Fibroblast of skin of left quadriceps (primary cell): ENCODE results near the gene SLC27A2.
"Not testable (repeated sequence)": the region's sequence is repeated elsewhere in the genome, so short reads cannot be mapped to it uniquely, and the experiment has no call there.

Experiments used
- DNase-seq, 2 experiments: peaks; one replicate each; pipeline ENCODE4 v3.0.0-alpha.2; 2013; ENCODE audit warnings: low read depth in 2 of 2

Gene SLC27A2

DNA sequence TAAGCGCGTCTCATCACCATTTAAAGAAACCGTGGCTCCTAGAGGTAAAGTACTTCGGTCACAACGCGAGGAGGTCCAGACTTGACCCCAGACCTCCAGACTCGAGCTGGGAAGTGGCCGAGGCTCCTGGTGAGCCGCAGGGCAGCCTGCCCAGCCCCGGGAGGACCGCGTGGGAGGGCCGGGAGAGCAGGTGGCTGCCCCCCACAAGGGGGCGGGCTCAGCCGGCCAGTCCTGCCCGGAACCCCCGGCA is at the start of gene SLC27A2:
TSS of gene SLC27A2 (plus strand) at position 228 of the 250 bp plus-strand sequence. CDS start 232 bp downstream, outside the sequence.
- DNase-seq: no peak

DNA sequence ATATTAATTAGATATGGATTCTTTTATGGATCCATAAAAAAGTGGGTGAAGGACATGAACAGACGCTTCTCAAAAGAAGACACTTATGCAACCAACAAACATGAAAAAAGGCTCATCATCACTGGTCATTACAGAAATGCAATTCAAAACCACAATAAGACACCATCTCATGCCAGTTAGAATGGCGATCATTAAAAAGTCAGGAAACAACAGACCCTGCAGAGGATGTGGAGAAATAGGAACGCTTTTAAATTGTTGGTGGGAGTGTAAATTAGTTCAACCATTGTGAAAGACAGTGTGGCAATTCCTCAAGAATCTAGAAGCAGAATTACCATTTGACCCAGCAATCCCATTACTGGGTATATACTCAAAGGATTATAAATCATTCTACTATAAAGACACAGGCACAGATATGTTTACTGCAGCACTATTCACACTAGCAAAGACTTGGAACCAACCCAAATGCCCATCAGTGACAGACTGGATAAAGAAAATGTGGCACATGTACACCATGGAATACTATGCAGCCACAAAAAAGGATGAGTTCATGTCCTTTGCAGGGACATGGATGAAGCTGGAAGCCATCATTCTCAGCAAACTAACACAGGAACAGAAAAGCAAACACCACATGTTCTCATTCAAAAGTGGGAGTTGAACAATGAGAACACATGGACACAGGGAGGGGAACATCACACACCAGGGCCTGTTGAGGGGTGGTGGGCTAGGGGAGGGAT is 49.6 kb upstream of the SLC27A2 start:
- DNase-seq: not testable (repeated sequence)

DNA sequence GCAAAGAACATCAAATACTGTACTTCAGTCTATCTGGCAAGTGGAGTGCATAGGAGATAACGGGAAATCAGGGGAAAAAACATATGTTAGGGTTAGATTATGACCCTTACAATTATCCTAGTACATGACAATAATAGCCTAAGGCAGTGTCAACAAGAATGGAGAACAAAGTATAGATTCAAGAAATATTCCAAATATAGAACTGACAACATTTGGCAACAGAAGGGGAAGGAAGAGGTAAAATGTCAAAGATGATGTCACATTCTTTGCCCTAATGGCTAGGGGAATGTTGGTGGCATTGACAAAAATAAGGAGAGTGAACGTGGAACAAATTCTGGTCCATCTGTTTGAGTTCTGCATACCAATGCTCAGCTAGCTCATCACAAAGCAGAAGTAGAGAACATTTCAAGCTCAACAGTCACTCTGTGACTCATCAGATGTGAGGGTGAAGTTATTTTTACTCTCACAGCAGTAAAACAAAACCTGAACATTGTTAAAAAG is 47.4 kb upstream of the SLC27A2 start:
- no peak for DNase-seq

DNA sequence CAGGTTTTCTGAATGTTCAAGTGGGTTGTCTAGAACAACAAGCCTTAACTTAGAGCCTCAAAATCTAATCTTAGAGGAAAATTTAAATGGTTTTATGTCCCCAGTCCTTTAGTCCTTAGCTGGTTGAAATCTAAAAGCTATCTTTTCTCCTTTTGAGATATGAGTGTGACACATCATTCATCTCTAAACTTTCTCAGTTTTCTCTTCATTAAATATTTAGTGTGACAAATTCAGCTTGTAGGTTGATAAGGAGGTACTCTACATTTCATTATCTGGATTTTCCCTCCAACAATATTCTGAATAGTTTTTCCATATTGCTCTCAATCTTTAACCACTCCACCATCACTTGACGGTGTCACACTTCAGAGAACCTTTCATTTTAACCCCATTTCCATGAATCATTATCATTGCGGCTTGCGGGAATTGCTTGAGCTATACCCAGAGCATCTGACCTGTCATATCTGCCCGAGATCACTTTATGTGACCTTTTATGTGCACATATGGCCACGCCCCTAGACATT is 46.9 kb upstream of the SLC27A2 start:
- no peak for DNase-seq

DNA sequence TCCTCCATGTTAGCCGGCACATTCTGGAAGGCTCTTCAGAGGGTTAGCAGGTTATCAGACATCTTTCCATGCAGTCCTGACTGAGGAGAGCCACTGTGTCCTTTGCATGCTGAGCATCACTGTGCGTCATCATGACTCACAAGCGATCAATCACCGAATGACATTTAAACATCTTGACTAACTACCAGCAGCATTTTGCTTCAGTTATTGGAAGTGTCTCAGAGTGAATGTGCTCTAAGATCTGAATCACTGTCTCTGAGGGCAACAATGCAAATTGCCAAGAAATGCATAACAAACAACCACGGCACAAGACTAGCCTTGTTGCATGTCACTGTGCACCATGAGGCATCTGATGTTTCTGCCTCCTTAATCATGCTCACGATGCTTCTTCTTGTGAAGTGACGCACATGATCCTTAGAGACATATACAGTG is 44.6 kb upstream of the SLC27A2 start:
- DNase-seq: peak; percentile 85 to 87

DNA sequence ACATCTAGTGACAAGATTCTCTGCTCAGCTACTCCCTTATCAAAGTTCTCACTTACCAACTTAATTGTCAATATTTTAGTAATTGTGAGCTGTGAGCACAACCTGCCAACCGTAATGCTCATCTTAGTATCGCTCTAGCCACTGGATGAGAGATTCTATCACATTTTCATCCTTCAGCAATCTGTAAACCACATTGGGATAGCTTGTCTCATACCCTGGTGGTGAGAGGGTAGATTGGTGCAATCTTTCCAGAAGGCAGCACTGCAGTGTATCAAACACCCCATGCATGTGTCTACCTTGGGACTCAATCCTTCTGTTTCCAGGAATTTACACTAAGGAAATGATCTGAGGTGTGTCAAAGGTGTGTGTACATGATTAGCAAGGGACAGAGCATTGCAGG is 44.1 kb upstream of the SLC27A2 start:
- DNase-seq: no peak

DNA sequence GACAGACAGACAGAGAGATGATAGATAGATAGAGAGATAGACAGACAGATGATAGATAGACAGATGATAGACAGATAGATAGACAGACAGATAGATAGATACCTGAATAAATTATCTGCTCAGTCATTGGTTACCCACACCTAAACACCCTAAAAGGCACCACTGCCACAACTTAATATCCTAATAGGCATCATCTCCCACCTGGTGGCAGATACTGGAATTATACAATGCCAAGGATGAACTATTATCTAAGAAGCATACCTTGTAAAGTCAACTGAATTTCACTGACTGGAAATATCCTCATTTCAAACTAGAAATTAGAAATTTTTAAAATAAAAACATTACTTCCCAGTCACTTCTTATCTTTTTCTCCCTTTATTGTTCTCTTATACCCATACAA is 43.6 kb upstream of the SLC27A2 start:
- DNase-seq: no peak

DNA sequence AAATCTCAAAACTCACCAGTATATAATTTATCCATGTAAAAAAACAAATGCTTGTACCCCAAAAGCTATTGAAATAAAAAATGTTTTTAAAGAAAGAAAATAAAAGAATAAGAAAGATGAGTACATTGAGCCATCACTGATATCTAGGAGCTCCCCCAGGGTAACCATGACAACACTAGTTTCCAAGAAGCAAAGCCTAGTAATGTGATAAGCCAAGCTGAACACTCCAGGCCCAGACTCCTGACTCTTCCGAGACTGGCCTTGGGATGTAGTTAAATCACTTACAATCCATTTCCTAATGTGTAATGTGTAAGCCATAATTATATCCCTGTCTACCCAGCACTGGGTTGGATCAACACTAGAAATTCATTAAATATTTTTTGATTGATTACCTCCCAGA is 41.9 kb upstream of the SLC27A2 start:
- no peak for DNase-seq

DNA sequence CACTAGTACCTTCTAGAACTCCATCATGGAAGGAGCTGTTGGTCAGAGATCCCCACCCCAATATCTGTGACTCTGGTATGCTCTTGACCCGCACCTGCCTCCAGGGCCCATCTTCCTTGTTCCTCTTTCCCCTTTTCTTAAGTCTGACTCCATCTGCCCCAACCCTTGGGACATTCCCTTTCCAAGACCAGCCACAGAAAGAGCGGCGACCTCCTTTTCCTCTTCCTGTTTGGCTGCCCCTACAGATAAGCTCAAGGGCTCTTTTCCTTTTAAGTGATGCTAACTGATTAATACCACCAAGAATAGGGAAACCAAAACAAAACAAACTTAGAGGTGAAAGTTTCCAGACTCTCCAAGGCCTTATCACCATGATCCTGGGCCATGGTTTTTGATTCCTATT is 41.0 kb upstream of the SLC27A2 start:
- no peak for DNase-seq

DNA sequence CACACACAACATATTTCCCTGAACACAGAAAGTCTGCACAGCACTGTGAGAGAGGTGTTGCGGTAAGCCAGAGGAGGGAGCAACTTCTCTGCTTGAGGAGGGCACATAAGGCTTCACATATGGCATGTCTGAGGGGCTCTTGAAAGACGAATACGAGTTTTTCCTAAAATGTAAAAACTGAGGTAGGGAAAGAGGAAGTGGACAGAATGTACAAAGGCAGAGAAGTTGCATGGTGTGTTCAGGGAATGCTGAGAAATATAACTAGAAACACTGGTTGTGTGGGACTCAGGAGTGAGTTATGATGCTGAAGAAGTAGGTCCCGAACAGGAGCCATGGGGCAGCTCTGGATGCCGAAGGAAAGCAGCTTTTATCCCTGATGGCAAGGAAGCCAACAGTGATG is 40.1 kb upstream of the SLC27A2 start:
- no peak for DNase-seq

DNA sequence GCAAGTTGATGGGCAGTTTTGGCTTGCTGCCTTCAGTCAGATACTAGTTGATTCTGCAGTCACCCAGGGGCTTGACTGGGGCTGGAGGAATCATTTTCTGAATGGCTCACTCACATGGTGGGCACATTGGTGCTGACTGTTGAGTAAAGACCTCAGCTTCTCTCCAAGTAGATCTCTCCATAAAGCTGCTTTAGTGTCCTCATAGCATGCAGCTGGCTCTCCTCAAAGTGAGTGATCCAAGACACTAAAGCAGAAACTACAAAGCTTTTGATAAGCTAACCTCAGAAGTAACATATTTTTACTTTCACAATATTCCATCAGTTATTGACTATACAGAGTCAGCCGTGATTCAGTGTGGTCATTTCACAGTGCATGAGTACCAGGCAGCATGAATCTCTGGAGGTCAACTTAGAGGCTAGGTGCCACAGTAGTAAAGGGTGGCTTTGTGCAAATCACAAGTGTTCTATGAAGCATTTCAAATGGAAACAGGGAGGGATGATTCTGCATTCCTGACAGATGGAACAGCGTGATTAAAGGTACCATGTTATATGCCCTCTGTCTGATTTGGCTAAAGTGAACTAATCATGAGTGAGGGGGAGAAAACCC is 38.6 kb upstream of the SLC27A2 start:
- no peak for DNase-seq

DNA sequence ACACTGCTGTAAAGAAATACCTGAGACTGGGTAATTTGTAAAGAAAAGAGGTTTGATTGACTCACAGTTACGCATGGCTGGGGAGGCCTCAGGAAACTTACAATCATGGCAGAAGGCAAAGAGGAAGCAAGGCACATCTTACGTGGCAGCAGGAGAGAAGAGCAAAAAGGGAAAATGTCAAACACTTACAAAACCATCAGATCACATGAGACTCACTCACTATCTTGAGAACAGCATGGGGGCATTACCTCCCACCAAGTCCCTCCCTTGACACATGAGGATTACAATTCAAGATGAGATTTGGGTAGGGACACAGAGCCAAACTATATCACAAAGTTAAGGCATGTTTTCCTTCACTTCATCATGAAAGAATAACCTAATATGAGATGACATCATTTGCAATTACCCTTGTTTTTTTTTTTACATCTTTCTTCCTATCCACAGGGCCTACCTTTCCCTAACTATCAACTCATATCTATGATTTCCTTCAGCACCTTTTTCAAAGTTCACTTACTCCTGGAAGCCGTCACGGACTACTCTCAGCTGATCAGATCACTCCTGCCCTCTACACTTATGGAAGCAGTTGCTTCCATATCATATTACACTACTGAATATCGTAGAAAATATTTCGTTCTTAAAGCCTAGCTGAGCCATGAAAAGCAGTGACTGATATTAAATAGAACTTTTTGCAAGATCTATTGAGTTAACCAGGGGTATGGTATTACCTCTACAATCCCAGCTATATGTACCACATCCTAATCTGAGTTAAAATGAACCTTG is 37.5 kb upstream of the SLC27A2 start:
- no peak for DNase-seq

DNA sequence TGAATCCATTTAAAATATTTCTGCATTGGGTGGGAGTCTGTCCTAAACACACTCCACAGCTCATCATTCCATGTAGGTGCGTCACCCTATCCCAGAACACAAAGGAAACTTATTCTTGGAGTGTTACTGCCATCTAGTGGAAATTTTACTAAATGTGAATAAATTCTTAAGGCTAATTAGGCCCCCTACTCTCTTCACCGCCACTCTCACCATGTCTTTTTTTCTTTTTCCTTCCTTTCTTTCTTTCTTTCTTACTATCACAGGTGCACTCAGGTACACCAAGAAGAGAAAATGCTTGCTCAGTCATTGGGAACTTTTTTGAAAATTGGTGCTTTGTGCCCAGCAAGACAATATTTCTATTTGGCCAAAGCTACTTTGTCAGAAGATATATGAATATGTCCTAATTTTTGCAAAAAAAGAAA is 36.5 kb upstream of the SLC27A2 start:
- peak; percentile 75 to 77 for DNase-seq

DNA sequence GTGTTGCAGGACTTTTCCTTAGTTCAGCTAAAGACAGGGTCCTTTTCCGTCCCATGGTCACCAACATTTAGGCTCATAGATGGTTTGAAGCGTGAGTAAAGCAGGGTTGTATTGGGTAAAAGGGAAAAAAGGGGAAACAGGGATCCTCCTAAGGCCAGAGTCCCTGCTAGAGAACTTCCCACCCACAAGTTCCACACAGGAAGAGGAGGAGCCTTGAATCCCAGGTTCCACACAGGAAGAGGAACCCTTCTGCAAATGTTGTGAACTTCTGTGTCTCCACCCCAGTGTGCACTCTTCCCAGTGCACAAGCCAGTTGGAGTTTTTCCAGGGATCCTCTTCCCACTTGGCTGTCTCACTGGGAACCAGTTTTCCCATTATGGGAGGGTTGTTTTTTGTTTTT is 35.4 kb upstream of the SLC27A2 start:
- no peak for DNase-seq

DNA sequence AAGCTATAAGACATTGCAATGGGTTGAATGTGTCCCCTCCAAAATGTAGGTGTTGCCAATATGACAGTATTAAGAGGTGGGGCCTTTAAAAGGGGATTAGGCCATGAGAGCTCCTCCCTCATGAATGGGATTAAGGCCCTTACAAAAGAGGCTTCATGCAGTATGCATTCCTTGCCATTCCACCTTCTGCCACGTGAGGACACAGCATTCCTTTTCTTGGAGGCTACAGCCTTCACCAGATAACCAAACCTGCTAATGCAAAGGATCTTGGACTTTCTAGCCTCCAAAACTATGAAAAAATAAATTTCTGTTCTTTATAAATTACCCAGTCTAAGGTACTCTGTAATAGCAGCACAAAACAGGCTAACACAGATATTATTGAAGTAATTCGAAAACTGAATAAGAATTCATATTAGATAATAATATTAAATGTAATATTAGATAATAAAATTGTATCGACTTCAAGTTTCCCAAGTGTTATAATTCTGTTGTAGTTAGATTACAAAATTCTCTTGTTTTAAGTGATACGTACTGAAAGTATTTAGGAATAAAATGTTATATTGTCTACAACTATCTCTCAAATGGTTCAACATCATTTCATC is 33.5 kb upstream of the SLC27A2 start:
- DNase-seq: peak; percentile 51 to 55

DNA sequence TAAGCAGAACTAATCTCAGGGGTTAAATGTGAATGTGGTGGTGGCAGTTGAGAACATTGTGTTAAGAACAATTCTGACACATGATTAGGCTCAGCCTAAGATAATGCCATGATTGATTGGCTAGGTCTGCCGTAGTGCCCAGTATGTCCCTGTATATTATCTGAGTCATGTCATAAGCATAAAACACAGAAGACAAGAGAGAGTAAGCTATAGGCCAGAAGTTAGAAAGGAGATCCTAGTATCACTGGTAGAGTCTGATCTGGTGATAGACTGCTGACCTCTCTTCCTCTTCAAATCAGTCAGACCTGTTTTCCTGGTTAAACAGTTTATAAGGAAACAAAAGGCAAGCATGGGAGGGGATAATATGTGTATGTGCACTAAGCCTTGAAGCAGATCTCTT is 32.9 kb upstream of the SLC27A2 start:
- no peak for DNase-seq

DNA sequence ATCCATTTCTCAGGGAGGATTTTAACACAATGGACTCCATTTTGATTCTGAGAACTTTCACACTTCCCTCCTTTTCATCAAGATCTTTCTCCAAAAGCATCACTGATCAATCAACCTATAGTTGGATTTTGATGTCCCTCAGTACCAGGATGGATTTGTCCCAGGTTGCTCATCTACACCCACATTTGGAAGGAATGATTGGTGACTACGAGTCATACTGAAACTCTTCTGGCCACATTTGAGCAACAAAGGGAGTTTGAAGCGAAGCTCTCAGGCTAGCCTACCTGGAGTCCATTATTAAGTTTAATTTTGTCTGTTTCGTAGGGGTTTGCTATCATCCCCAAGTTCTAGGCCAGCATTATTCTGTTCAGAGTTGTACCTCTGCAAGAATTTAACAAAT is 31.6 kb upstream of the SLC27A2 start:
- DNase-seq: no peak

DNA sequence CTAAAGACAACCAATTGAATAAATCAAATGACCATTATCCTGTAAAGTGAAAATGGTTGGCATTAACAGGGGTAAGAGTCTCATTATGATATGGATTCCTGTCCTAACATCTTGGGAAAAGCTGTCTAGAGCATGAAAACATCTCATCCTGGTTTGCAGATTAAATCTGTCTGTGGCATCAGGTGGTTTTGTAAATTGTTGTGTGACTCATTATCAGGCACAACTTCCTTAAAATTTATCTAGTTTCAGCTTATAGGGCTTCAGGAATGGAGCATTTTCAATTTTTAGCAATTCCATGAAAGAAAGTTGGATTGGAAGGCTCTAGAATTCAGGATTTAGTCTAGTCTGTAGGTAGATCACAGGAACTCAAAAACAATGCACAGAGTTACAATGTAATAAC is 31.1 kb upstream of the SLC27A2 start:
- DNase-seq: no peak

DNA sequence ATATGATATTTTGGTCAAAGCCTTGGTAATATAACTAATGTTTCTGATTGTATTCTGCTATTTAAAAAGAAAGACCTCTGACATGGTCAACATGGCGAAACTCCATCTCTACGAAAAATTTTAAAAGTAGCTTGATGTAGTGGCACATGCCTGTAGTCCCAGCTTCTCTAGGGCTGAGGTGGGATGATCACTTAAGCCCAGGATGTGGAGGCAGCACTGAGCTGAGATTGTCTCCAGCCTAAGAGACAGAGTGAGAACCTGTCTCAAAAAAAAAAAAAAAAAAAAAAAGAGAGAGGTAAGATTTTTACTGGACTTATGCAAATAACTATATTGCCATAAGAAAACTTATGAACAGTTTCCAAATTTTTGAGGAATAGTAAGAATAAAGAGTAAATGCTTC is 30.5 kb upstream of the SLC27A2 start:
- no peak for DNase-seq

DNA sequence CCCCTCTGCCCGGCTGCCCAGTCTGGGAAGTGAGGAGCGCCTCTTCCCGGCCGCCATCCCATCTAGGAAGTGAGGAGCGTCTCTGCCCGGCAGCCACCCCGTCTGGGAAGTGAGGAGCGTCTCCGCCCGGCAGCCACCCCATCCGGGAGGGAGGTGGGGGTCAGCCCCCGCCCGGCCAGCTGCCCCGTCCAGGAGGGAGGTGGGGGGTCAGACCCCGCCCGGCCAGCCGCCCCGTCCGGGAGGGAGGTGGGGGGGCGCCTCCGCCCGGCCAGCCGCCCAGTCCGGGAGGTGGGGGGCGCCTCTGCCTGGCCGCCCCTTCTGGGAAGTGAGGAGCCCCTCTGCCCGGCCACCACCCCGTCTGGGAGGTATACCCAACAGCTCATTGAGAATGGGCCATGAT is 23.8 kb upstream of the SLC27A2 start:
- not testable (repeated sequence) for DNase-seq

DNA sequence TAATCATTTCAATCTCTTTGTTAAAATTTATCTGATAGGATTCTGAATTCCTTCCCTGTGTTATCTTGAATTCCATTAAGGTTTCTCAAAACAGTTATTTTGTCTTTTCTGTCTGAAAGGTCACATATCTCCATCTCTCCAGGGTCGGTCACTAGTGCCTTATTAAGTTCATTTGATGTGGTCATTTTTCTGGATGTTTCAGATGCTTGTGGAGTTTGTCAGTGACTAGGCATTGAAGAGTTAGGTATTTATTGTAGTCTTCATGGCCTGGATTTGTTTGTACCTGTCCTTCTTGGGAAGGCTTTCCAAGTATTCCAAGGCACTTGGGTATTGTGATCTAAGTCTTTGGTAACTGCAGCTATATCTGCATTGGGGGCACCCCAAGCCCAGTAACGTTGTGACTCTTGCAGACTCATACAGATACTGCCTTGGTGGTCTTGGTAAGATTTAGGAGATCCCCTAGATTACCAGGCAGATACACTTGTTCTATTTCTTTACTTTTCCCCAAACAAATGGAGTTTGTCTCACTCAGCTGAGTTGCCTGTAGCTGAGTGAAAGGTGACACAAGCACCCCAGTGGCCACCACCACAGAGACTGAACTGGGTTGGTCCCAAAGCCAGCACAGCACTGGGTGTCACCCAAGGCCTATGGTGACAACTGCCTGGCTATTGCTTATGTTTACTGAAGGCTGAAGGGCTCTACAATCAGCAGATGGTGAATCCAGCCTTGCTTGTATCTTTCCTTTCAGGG is 18.9 kb upstream of the SLC27A2 start:
- no peak for DNase-seq
